ENCODE data around the gene AGRN.
"Not testable (repeated sequence)": the region's sequence is repeated elsewhere in the genome, so short reads cannot be mapped to it uniquely, and the experiment has no call there.

Gene AGRN

DNA sequence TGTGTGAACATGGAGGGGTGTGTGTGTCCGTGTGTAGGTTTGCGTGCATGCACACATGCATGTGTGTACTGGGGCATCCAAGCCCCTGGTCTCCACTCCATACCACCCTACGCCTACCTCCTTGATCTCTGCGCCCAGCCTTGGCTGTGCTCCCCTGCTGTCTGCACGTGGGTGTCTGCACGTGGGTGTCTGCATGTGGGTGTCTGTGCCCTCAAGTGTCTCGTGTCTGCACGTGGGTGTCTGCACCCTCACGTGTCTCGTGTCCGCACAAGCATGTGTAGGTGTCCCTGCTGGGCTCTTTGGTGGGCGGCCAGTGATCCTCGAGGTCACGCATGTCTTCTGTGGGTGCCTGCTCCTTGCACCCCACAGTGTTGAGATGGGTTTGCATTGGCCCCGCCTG, 33.1 kb downstream of the AGRN start:
- ChIA-PET POLR2A (no interaction called here), CTCF (no interaction called here)
- TF ChIP-seq, protein P1, sequence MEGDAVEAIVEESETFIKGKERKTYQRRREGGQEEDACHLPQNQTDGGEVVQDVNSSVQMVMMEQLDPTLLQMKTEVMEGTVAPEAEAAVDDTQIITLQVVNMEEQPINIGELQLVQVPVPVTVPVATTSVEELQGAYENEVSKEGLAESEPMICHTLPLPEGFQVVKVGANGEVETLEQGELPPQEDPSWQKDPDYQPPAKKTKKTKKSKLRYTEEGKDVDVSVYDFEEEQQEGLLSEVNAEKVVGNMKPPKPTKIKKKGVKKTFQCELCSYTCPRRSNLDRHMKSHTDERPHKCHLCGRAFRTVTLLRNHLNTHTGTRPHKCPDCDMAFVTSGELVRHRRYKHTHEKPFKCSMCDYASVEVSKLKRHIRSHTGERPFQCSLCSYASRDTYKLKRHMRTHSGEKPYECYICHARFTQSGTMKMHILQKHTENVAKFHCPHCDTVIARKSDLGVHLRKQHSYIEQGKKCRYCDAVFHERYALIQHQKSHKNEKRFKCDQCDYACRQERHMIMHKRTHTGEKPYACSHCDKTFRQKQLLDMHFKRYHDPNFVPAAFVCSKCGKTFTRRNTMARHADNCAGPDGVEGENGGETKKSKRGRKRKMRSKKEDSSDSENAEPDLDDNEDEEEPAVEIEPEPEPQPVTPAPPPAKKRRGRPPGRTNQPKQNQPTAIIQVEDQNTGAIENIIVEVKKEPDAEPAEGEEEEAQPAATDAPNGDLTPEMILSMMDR (IDR thresholded peaks at IDR 0.05; ENCODE audit: insufficient read depth, low read length, missing control alignments), result no peak
- no peak for DNase-seq (ENCODE audit: low read depth, low spot score)
- H3K4me3 ChIP-seq (ENCODE audit: low read depth, low read length), result no peak overlapping the region

DNA sequence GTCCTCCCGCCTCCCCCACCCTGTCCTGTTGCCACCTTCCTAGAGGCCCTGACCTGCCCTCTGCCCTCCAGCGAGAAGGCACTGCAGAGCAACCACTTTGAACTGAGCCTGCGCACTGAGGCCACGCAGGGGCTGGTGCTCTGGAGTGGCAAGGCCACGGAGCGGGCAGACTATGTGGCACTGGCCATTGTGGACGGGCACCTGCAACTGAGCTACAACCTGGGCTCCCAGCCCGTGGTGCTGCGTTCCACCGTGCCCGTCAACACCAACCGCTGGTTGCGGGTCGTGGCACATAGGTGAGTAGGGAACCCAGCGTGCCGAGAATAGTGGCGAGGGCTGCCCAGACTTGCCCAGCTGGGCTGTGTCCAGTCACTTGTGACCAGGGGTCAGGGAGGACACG, 33.8 kb downstream of the AGRN start:
- no peak overlapping the region for H3K4me3 ChIP-seq (ENCODE audit: low read depth, low read length)
- ChIA-PET CTCF (interaction anchor here (0.9 to 2.4 kb wide), 2 partner anchors 10 to 14 kb away, joined by 3 to 6 read pairs; no protein-coding TSS in a partner anchor), POLR2A (no interaction called here)
- DNase-seq (ENCODE audit: low read depth, low spot score), result no peak
- TF ChIP-seq, protein P1 (IDR thresholded peaks at IDR 0.05; ENCODE audit: insufficient read depth, low read length, missing control alignments), result no peak

DNA sequence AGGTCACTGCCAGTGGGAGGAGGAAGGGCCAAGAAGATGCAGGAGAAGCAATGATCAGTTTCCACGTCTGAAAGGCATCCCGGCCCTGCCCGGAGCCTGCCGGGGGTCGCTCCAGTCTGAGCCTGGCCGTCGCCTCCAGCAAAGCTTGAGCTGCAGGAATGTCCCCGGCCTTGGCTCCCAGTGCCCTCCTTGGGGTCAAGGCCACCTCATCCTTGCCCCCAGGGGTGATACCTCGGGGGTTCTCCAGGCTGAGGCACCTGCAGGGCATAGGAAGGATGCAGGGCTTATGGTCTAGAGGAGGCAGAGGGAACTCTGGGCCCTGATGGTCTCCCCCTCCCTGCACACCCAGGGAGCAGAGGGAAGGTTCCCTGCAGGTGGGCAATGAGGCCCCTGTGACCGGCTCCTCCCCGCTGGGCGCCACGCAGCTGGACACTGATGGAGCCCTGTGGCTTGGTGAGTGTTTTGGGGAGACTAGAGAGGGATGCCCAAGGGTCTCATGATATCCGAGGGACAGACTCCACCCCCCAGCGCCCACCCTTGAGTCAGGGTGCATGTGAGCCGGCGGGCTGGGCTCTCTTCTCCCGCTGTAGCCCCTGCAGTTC, 34.3 kb downstream of the AGRN start:
- DNase-seq (ENCODE audit: low read depth, low spot score), result no peak
- TF ChIP-seq, protein P1 (IDR thresholded peaks at IDR 0.05; ENCODE audit: insufficient read depth, low read length, missing control alignments), result no peak
- no peak overlapping the region for H3K4me3 ChIP-seq (ENCODE audit: low read depth, low read length)
- CTCF ChIA-PET, result interaction anchor here (0.9 to 2.4 kb wide), 2 partner anchors 10 to 15 kb away, joined by 3 to 6 read pairs; no protein-coding TSS in a partner anchor
- POLR2A ChIA-PET, result no interaction called here

DNA sequence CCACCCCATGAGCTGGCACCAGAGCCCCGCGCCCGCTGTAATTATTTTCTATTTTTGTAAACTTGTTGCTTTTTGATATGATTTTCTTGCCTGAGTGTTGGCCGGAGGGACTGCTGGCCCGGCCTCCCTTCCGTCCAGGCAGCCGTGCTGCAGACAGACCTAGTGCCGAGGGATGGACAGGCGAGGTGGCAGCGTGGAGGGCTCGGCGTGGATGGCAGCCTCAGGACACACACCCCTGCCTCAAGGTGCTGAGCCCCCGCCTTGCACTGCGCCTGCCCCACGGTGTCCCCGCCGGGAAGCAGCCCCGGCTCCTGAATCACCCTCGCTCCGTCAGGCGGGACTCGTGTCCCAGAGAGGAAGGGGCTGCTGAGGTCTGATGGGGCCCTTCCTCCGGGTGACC, 35.1 kb downstream of the AGRN start:
- no peak for DNase-seq (ENCODE audit: low read depth, low spot score)
- TF ChIP-seq, protein P1 (IDR thresholded peaks at IDR 0.05; ENCODE audit: insufficient read depth, low read length, missing control alignments), result no peak
- H3K4me3 ChIP-seq (ENCODE audit: low read depth, low read length), result no peak overlapping the region
- ChIA-PET CTCF (interaction anchor here (1.3 to 2.4 kb wide), 2 partner anchors 9 to 15 kb away, joined by 6 to 9 read pairs; no protein-coding TSS in a partner anchor), POLR2A (no interaction called here)

DNA sequence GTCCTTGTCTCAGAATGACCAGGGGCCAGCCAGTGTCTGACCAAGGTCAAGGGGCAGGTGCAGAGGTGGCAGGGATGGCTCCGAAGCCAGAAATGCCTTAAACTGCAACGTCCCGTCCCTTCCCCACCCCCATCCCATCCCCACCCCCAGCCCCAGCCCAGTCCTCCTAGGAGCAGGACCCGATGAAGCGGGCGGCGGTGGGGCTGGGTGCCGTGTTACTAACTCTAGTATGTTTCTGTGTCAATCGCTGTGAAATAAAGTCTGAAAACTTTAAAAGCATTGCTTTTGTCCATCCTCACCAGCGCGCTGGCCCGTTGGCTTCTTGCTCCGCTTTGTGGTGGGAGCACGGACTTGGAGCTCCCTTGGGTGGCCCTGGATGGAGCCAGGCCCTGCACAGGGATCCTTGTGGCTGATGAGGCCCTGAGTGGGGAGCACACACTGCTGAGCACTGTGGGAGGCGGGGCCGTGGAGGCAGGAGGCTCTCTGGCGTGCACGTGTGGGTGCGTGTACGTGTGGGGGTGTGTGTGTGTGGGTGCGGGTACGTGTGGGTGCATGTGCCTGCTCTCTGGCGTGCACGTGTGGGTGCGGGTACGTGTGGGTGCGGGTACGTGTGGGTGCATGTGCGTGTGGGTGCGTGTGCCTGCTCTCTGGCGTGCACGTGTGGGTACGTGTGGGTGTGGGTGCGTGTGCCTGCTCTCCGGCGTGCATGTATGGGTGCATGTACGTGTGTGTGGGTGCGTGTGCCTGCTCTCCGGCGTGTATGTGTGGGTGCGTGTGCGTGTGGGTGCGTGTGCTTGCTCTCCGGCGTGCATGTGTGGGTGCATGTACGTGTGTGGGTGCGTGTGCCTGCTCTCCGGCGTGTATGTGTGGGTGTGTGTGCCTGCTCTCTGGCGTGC, 36.2 kb downstream of the AGRN start:
- CTCF ChIA-PET, result interaction anchor here (1.3 to 2.4 kb wide), 2 partner anchors 7 to 16 kb away, joined by 6 to 9 read pairs; no protein-coding TSS in a partner anchor

DNA sequence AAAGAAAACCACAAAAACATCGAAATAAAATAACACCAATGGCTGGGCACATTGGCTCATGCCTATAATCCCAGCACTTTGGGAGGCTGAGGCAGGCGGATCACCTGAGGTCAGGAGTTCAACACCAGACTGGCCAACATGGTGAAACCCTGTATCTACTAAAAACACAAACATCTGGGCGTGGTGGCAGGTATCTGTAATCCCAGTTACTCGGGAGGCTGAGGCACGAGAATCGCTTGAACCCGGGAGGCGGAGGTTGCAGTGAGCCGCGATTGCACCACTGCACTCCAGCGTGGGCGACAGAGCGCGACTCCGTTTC, 37.8 kb downstream of the AGRN start:
- POLR2A ChIA-PET; H3K4me3 ChIP-seq (ENCODE audit: low read depth, low read length); CTCF ChIA-PET; DNase-seq (ENCODE audit: low read depth, low spot score): not testable (repeated sequence)

More for the DNA sequence above, 36.2 kb downstream of the AGRN start:
- POLR2A ChIA-PET, result no interaction called here
- H3K4me3 ChIP-seq (ENCODE audit: low read depth, low read length), result no peak overlapping the region
- no peak for DNase-seq (ENCODE audit: low read depth, low spot score)
- TF ChIP-seq, protein P1 (IDR thresholded peaks at IDR 0.05; ENCODE audit: insufficient read depth, low read length, missing control alignments), result no peak
